Neural cell (in vitro differentiated cells): ENCODE measurements around the gene PLAC8L1. TPM values are rescaled to one million over a fixed set of nuclear protein-coding genes. Genes with fewer than 3 reads are reported as not detected.

ENCODE experiments used
- H2AFZ ChIP-seq: fragments of 200-600, 300-800 bp; sonication (generic), shearing (Covaris generic); 2 replicates; pipeline ENCODE4 v1.6.0; 2014; ENCODE audit warnings: low read depth, mild to moderate bottlenecking, antibody characterized with exemption, low read length, moderate library complexity
- H3F3A ChIP-seq: fragments of 200-600 bp; shearing (Covaris generic); 2 replicates; pipeline ENCODE4 v1.6.1; 2016; ENCODE audit warnings: mild to moderate bottlenecking, moderate library complexity, mixed read lengths, antibody characterized with exemption, low read length; ENCODE audit not compliant: insufficient read depth, poor library complexity, severe bottlenecking
- H3K27ac ChIP-seq: fragments of 200-600, 300-800 bp; sonication (generic), shearing (Covaris generic); 2 replicates; pipeline ENCODE4 v1.5.1; 2014; ENCODE audit warnings: mild to moderate bottlenecking, low read length, moderate library complexity
- H3K27me3 ChIP-seq: fragments of 300-800, 200-600 bp; sonication (generic), shearing (Covaris generic); 2 replicates; pipeline ENCODE4 v1.6.0; 2014; ENCODE audit warnings: mild to moderate bottlenecking, low read depth, low read length, moderate library complexity; ENCODE audit not compliant: insufficient read depth
- H3K36me3 ChIP-seq: fragments of 300-800, 200-600 bp; sonication (generic), shearing (Covaris generic); 2 replicates; pipeline ENCODE4 v1.5.1; 2014; ENCODE audit warnings: mild to moderate bottlenecking, antibody characterized with exemption, low read length, moderate library complexity; ENCODE audit not compliant: insufficient read depth
- H3K4me2 ChIP-seq: fragments of 300-800, 200-600 bp; sonication (generic), shearing (Covaris generic); 2 replicates; pipeline ENCODE4 v1.6.0; 2014; ENCODE audit warnings: mild to moderate bottlenecking, low read length
- H3K4me3 ChIP-seq: fragments of 300-800, 200-600 bp; sonication (generic), shearing (Covaris generic); 2 replicates; pipeline ENCODE4 v1.5.1; 2014; ENCODE audit warnings: mild to moderate bottlenecking, low read length, moderate library complexity
- H3K79me2 ChIP-seq: fragments of 200-600 bp; shearing (Covaris generic); replicated peaks from 2 replicates; pipeline ENCODE4 v1.6.0; 2014; ENCODE audit warnings: mild to moderate bottlenecking, low read length, moderate library complexity; ENCODE audit not compliant: insufficient read depth
- H3K9ac ChIP-seq: fragments of 300-800, 200-600 bp; sonication (generic), shearing (Covaris generic); 2 replicates; pipeline ENCODE4 v1.6.1; 2016; ENCODE audit warnings: mild to moderate bottlenecking, low read length, mixed read lengths
- H3K9me2 ChIP-seq: fragments of 200-600 bp; shearing (Covaris generic); 2 replicates; pipeline ENCODE4 v1.6.1; 2016; ENCODE audit warnings: mild to moderate bottlenecking, low read length, mixed read lengths; ENCODE audit not compliant: insufficient read depth
- H3K9me3 ChIP-seq: fragments of 200-600, 300-800 bp; sonication (generic), shearing (Covaris generic); 2 replicates; pipeline ENCODE4 v1.6.1; 2016; ENCODE audit warnings: mild to moderate bottlenecking, mixed run types, low read length, moderate library complexity, mixed read lengths
- H4K20me1 ChIP-seq: fragments of 200-600 bp; shearing (Covaris generic); 2 replicates; pipeline ENCODE4 v1.6.1; 2016; ENCODE audit warnings: mild to moderate bottlenecking, mixed run types; ENCODE audit not compliant: insufficient read depth
- EP300 ChIP-seq: fragments of 450-650 bp; conservative IDR thresholded peaks from 2 replicates; pipeline ENCODE4 v1.6.1; 2014; ENCODE audit warnings: antibody characterized with exemption, mild to moderate bottlenecking, moderate library complexity; ENCODE audit not compliant: poor library complexity, severe bottlenecking
- EZH2 ChIP-seq: fragments of 200-600, 300-800 bp; shearing (Covaris generic), sonication (generic); IDR thresholded peaks from 2 replicates; pipeline ENCODE4 v1.6.1; 2014; ENCODE audit warnings: antibody characterized with exemption, low read length, borderline replicate concordance, mild to moderate bottlenecking; ENCODE audit not compliant: insufficient read depth, poor library complexity, severe bottlenecking
- MXI1 ChIP-seq: fragments of 450-650 bp; conservative IDR thresholded peaks from 2 replicates; pipeline ENCODE4 v1.6.1; 2014; ENCODE audit warnings: antibody characterized with exemption, mild to moderate bottlenecking; ENCODE audit not compliant: poor library complexity, severe bottlenecking
- POLR2AphosphoS5 ChIP-seq: IDR thresholded peaks from 2 replicates; pipeline ENCODE4 v1.6.1; 2012
- RAD21 ChIP-seq: fragments of 450-650 bp; conservative IDR thresholded peaks from 2 replicates; pipeline ENCODE4 v1.6.1; 2014; ENCODE audit warnings: antibody characterized with exemption, mild to moderate bottlenecking, moderate library complexity
- SMC3 ChIP-seq: fragments of 450-650 bp; conservative IDR thresholded peaks from 2 replicates; pipeline ENCODE4 v1.6.1; 2014; ENCODE audit warnings: antibody characterized with exemption, mild to moderate bottlenecking, moderate library complexity; ENCODE audit not compliant: poor library complexity
- TAF1 ChIP-seq: IDR thresholded peaks from 2 replicates; pipeline ENCODE4 v1.6.1; 2012; ENCODE audit warnings: low read depth
- polyA plus RNA-seq: library from polyadenylated mRNA; depleted of rRNA; stranded (reverse); fragments of >200 nt; gene quantifications from 2 replicates; pipeline ENCODE4 v1.2.3, GENCODE V29; 2014
- TF ChIP-seq, protein P1 (sequence below): fragments of 450-650 bp; IDR thresholded peaks from 2 replicates; pipeline ENCODE4 v1.5.1; 2014; ENCODE audit warnings: antibody characterized with exemption, mild to moderate bottlenecking, moderate library complexity; ENCODE audit not compliant: poor library complexity, severe bottlenecking
- TF ChIP-seq, protein P2 (sequence below): IDR thresholded peaks from 2 replicates; pipeline ENCODE4 v1.6.1; 2012; ENCODE audit warnings: borderline replicate concordance

Gene PLAC8L1
- polyA plus RNA-seq, 1 donor from 2014 or later, result 0.93 TPM

DNA sequence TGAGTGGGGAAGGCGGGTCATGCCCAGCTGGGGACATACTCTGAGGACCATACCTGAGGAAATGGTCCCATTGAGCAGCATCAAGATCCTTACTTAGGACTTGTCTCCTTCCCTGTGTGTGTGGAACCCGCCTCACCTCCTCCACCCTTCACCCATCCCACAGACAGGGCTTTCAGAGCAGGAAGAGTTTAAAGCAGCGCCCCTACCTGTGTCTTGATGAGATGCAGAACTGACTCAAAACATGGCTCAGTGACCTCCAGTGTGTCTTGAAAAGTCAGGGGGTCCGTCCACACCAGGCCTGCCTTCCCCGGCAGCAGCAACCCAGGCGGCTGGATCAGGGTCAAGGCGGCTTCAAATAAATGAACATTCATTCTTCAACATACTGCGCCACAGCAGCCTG lies 38.4 kb downstream of the PLAC8L1 start:
- TF ChIP-seq, protein P1, sequence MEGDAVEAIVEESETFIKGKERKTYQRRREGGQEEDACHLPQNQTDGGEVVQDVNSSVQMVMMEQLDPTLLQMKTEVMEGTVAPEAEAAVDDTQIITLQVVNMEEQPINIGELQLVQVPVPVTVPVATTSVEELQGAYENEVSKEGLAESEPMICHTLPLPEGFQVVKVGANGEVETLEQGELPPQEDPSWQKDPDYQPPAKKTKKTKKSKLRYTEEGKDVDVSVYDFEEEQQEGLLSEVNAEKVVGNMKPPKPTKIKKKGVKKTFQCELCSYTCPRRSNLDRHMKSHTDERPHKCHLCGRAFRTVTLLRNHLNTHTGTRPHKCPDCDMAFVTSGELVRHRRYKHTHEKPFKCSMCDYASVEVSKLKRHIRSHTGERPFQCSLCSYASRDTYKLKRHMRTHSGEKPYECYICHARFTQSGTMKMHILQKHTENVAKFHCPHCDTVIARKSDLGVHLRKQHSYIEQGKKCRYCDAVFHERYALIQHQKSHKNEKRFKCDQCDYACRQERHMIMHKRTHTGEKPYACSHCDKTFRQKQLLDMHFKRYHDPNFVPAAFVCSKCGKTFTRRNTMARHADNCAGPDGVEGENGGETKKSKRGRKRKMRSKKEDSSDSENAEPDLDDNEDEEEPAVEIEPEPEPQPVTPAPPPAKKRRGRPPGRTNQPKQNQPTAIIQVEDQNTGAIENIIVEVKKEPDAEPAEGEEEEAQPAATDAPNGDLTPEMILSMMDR, result no peak
- TF ChIP-seq, protein P2, sequence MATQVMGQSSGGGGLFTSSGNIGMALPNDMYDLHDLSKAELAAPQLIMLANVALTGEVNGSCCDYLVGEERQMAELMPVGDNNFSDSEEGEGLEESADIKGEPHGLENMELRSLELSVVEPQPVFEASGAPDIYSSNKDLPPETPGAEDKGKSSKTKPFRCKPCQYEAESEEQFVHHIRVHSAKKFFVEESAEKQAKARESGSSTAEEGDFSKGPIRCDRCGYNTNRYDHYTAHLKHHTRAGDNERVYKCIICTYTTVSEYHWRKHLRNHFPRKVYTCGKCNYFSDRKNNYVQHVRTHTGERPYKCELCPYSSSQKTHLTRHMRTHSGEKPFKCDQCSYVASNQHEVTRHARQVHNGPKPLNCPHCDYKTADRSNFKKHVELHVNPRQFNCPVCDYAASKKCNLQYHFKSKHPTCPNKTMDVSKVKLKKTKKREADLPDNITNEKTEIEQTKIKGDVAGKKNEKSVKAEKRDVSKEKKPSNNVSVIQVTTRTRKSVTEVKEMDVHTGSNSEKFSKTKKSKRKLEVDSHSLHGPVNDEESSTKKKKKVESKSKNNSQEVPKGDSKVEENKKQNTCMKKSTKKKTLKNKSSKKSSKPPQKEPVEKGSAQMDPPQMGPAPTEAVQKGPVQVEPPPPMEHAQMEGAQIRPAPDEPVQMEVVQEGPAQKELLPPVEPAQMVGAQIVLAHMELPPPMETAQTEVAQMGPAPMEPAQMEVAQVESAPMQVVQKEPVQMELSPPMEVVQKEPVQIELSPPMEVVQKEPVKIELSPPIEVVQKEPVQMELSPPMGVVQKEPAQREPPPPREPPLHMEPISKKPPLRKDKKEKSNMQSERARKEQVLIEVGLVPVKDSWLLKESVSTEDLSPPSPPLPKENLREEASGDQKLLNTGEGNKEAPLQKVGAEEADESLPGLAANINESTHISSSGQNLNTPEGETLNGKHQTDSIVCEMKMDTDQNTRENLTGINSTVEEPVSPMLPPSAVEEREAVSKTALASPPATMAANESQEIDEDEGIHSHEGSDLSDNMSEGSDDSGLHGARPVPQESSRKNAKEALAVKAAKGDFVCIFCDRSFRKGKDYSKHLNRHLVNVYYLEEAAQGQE, result no peak
- TF ChIP-seq MXI1 (no peak), TAF1 (no peak), SMC3 (no peak), EP300 (no peak), EZH2 (no peak), RAD21 (no peak), POLR2AphosphoS5 (no peak)
- H3K9me2 ChIP-seq, result no peaks in the 10 kb centered on the region
- H3F3A ChIP-seq, result no peaks in the 10 kb centered on the region
- H3K9ac ChIP-seq, result no peak overlapping the region
- H3K79me2 ChIP-seq, result no peaks in the 10 kb centered on the region
- no peak overlapping the region for H3K4me3 ChIP-seq
- H4K20me1 ChIP-seq, result no peaks in the 10 kb centered on the region
- H3K36me3 ChIP-seq, result no peaks in the 10 kb centered on the region
- H3K27me3 ChIP-seq, result no peaks in the 10 kb centered on the region
- no peaks in the 10 kb centered on the region for H3K9me3 ChIP-seq
- no peak overlapping the region for H3K27ac ChIP-seq
- no peak overlapping the region for H3K4me2 ChIP-seq
- no peak overlapping the region for H2AFZ ChIP-seq

DNA sequence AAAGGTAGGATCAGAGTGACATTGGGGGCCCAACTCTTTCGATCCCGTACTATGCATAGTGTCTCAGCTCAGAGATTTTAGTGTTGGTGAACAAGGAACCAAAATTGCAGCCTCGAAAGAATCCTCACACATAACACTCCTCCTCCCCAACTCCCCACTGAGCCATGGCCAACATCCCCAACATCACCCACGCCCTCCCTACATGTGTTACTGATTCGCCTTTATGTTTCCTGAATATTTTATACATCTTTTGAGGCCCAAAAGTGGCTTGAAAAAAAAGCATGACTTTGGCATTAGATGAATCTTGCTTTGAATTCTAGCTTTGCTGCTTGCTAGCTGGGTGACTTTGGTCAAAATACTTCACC lies 45.2 kb downstream of the PLAC8L1 start:
- H2AFZ ChIP-seq, result no peak overlapping the region
- H3K4me2 ChIP-seq, result no peak overlapping the region
- no peaks in the 10 kb centered on the region for H3K9me2 ChIP-seq
- no peak overlapping the region for H3K9ac ChIP-seq
- no peaks in the 10 kb centered on the region for H4K20me1 ChIP-seq
- no peaks in the 10 kb centered on the region for H3K27me3 ChIP-seq
- no peak overlapping the region for H3K4me3 ChIP-seq
- H3K79me2 ChIP-seq, result no peaks in the 10 kb centered on the region
- no peaks in the 10 kb centered on the region for H3K9me3 ChIP-seq
- H3K27ac ChIP-seq, result no peak overlapping the region
- H3K36me3 ChIP-seq, result no peaks in the 10 kb centered on the region
- TF ChIP-seq EZH2, result no peak
- TF ChIP-seq POLR2AphosphoS5, result no peak
- TF ChIP-seq SMC3, result no peak
- TF ChIP-seq TAF1, result no peak
- no peak for TF ChIP-seq RAD21
- TF ChIP-seq MXI1, result no peak
- TF ChIP-seq EP300, result no peak
- TF ChIP-seq, protein P2, result no peak
- TF ChIP-seq, protein P1, result no peak
- no peaks in the 10 kb centered on the region for H3F3A ChIP-seq
